IMR-90 (cell line): ENCODE measurements around the gene PTPRN2. TPM values are rescaled to one million over a fixed set of nuclear protein-coding genes. Genes with fewer than 3 reads are reported as not detected.

Experiments
- ATAC-seq: fragments of 200-7000 bp; cut with Tn5 transposase; 2 replicates; pipeline ENCODE4 v1.9.1; 2020; ENCODE audit warnings: low read depth, mild to moderate bottlenecking, moderate library complexity
- BruUV-seq: library from RNA; stranded (reverse); fragments of 400-500 nt; replicated peaks from 2 replicates; lab custom pipeline; 2021; lab: Mats Ljungman, UMichigan
- CTCF ChIA-PET: fragments of 300-600 bp; formaldehyde crosslinking; extraction: SDS; loops from one replicate; lab custom pipeline; 2021; ENCODE audit warnings: antibody characterized with exemption; lab: Yijun Ruan, JAX
- POLR2A ChIA-PET: fragments of 300-600 bp; sonication (Branson Sonifier 250); formaldehyde crosslinking; loops from one replicate; lab custom pipeline; 2022; ENCODE audit warnings: antibody characterized with exemption; ENCODE audit not compliant: unreplicated experiment; lab: Charles Lee
- DNase-seq: peaks from one replicate; pipeline ENCODE4 v3.0.0; 2013
- H2AFZ ChIP-seq: replicated peaks from 2 replicates; pipeline ENCODE3; 2013; ENCODE audit warnings: low read length, mild to moderate bottlenecking; ENCODE audit not compliant: poor library complexity
- H2AK5ac ChIP-seq: 2 replicates; pipeline ENCODE4 v1.6.1; 2013; ENCODE audit warnings: low read depth, low read length, inconsistent platforms
- H2AK9ac ChIP-seq: replicated peaks from 2 replicates; pipeline ENCODE3; 2013; ENCODE audit warnings: mild to moderate bottlenecking, low read depth, low read length, moderate library complexity; ENCODE audit not compliant: poor library complexity
- H2BK120ac ChIP-seq: 2 replicates; pipeline ENCODE4 v1.6.1; 2013; ENCODE audit warnings: low read depth, low read length, inconsistent platforms
- H2BK15ac ChIP-seq: 3 replicates; pipeline ENCODE4 v1.6.1; 2013; ENCODE audit warnings: low read depth, low read length, inconsistent platforms
- H2BK20ac ChIP-seq: 2 replicates; pipeline ENCODE4 v1.6.1; 2013; ENCODE audit warnings: low read depth, mild to moderate bottlenecking, inconsistent platforms, low read length, moderate library complexity
- H2BK5ac ChIP-seq: 2 replicates; pipeline ENCODE4 v1.6.1; 2013; ENCODE audit warnings: mild to moderate bottlenecking, low read depth, low read length, inconsistent platforms; ENCODE audit not compliant: poor library complexity, severe bottlenecking
- H3K14ac ChIP-seq: replicated peaks from 2 replicates; pipeline ENCODE4 v1.6.1; 2013; ENCODE audit warnings: low read depth, low read length, inconsistent platforms
- H3K18ac ChIP-seq: 2 replicates; pipeline ENCODE4 v1.6.1; 2013; ENCODE audit warnings: low read depth, low read length, control low read depth
- H3K23ac ChIP-seq: 2 replicates; pipeline ENCODE4 v1.6.1; 2013; ENCODE audit warnings: low read depth, low read length, inconsistent platforms
- H3K27ac ChIP-seq: 2 replicates; pipeline ENCODE4 v1.5.1; 2013; ENCODE audit warnings: mild to moderate bottlenecking, control low read depth, low read length; ENCODE audit not compliant: insufficient read depth
- H3K27me3 ChIP-seq: 2 replicates; pipeline ENCODE4 v1.6.1; 2013; ENCODE audit warnings: low read length; ENCODE audit not compliant: control insufficient read depth, insufficient read depth
- H3K36me3 ChIP-seq: 2 replicates; pipeline ENCODE4 v1.6.1; 2013; ENCODE audit warnings: low read length, mixed read lengths; ENCODE audit not compliant: control insufficient read depth, insufficient read depth
- H3K4ac ChIP-seq: 2 replicates; pipeline ENCODE4 v1.6.1; 2013; ENCODE audit warnings: low read depth, low read length, inconsistent platforms
- H3K4me1 ChIP-seq: 2 replicates; pipeline ENCODE4 v1.6.1; 2013; ENCODE audit warnings: low read length, mixed read lengths; ENCODE audit not compliant: control insufficient read depth, insufficient read depth
- H3K4me2 ChIP-seq: 2 replicates; pipeline ENCODE4 v1.6.1; 2013; ENCODE audit warnings: low read depth, mild to moderate bottlenecking, control low read depth, low read length, moderate library complexity
- H3K4me3 ChIP-seq: 2 replicates; pipeline ENCODE4 v1.5.1; 2013; ENCODE audit warnings: low read depth, mild to moderate bottlenecking, control low read depth, low read length, moderate library complexity; ENCODE audit not compliant: insufficient read depth
- H3K56ac ChIP-seq: 2 replicates; pipeline ENCODE4 v1.6.1; 2013; ENCODE audit warnings: low read length, inconsistent platforms; ENCODE audit not compliant: insufficient read depth; ENCODE audit errors: extremely low read depth
- H3K79me1 ChIP-seq, 2 experiments: 2 replicates each; pipeline ENCODE4 v1.6.1; 2013; ENCODE audit warnings: low read length in 2 of 2, inconsistent platforms in 1 of 2, low read depth in 1 of 2
- H3K9ac ChIP-seq: 2 replicates; pipeline ENCODE4 v1.6.1; 2013; ENCODE audit warnings: low read depth, low read length, control low read depth
- H3K9me1 ChIP-seq: 2 replicates; pipeline ENCODE4 v1.6.1; 2013; ENCODE audit warnings: low read length, inconsistent platforms; ENCODE audit not compliant: insufficient read depth
- H3K9me3 ChIP-seq: 2 replicates; pipeline ENCODE4 v1.6.1; 2013; ENCODE audit warnings: low read length; ENCODE audit not compliant: control insufficient read depth, insufficient read depth
- H4K20me1 ChIP-seq: 2 replicates; pipeline ENCODE4 v1.6.1; 2013; ENCODE audit warnings: low read length, inconsistent platforms; ENCODE audit not compliant: insufficient read depth
- H4K5ac ChIP-seq: 2 replicates; pipeline ENCODE4 v1.6.1; 2013; ENCODE audit warnings: mild to moderate bottlenecking, low read depth, low read length, control low read depth
- H4K8ac ChIP-seq, 2 experiments: 2 replicates each; pipeline ENCODE4 v1.6.1; 2013; ENCODE audit warnings: low read depth in 2 of 2, low read length in 2 of 2, control low read depth in 1 of 2, inconsistent platforms in 1 of 2
- H4K91ac ChIP-seq: 2 replicates; pipeline ENCODE4 v1.6.1; 2013; ENCODE audit warnings: low read depth, low read length, inconsistent platforms; ENCODE audit not compliant: insufficient read depth
- BHLHE40 ChIP-seq: fragments of 150-350 bp; IDR thresholded peaks from 2 replicates; pipeline ENCODE4 v1.6.1; 2016; ENCODE audit warnings: mild to moderate bottlenecking, low read depth, low read length
- CEBPB ChIP-seq: IDR thresholded peaks from 2 replicates; pipeline ENCODE4 v1.6.1; 2012; ENCODE audit warnings: low read depth, low read length, improper control_type of control experiment
- CHD1 ChIP-seq: IDR thresholded peaks from 2 replicates; pipeline ENCODE4 v1.6.1; 2012; ENCODE audit warnings: low read depth, low read length, improper control_type of control experiment
- FOS ChIP-seq: fragments of 150-350 bp; IDR thresholded peaks from 2 replicates; pipeline ENCODE4 v1.6.1; 2016; ENCODE audit warnings: low read depth, low read length
- MAFK ChIP-seq: IDR thresholded peaks from 2 replicates; pipeline ENCODE4 v1.6.1; 2012; ENCODE audit warnings: low read depth, low read length, improper control_type of control experiment
- MAZ ChIP-seq: IDR thresholded peaks from 2 replicates; pipeline ENCODE4 v1.6.1; 2012; ENCODE audit warnings: low read depth, mild to moderate bottlenecking, low read length, improper control_type of control experiment, moderate library complexity, borderline replicate concordance
- MXI1 ChIP-seq: IDR thresholded peaks from 2 replicates; pipeline ENCODE4 v1.6.1; 2012; ENCODE audit warnings: low read depth, mild to moderate bottlenecking, low read length, moderate library complexity, borderline replicate concordance
- NFE2L2 ChIP-seq: fragments of 150-350 bp; IDR thresholded peaks from 2 replicates; pipeline ENCODE4 v1.6.1; 2016; ENCODE audit warnings: low read depth, mild to moderate bottlenecking, low read length
- POLR2A ChIP-seq: IDR thresholded peaks from 2 replicates; pipeline ENCODE4 v1.6.1; 2012; ENCODE audit warnings: mild to moderate bottlenecking, low read depth, low read length
- RCOR1 ChIP-seq: IDR thresholded peaks from 2 replicates; pipeline ENCODE4 v1.6.1; 2012; ENCODE audit warnings: mild to moderate bottlenecking, low read length, improper control_type of control experiment; ENCODE audit not compliant: insufficient replicate concordance
- RFX5 ChIP-seq: IDR thresholded peaks from 2 replicates; pipeline ENCODE4 v1.8.0; 2012; ENCODE audit warnings: low read depth, mild to moderate bottlenecking, low read length, moderate library complexity
- SMC3 ChIP-seq: fragments of 150-350 bp; IDR thresholded peaks from 2 replicates; pipeline ENCODE4 v1.6.1; 2016; ENCODE audit warnings: low read depth, mild to moderate bottlenecking, antibody characterized with exemption, low read length, moderate library complexity
- WGBS, 2 experiments: methylation state at CpG; one replicate each; pipeline versions ENCODE4 v1.1.5 to v1.1.7; 2013; ENCODE audit warnings: missing lambda C conversion rate in 2 of 2; ENCODE audit not compliant: insufficient read length in 1 of 2; ENCODE audit errors: extremely low coverage in 2 of 2; 5-methylcytosine and 5-hydroxymethylcytosine counted together
- dilution Hi-C: fragments of 300-500 bp; cut with HindIII; formaldehyde crosslinking; loops from one replicate; pipeline ENCODE4 v1.14.3; 2018; ENCODE audit warnings: low sequenced_read_pairs; ENCODE audit not compliant: unreplicated experiment
- in situ Hi-C: fragments of 300-500 bp; cut with MboI; formaldehyde crosslinking; loops from 3 replicates; pipeline ENCODE4 v1.14.3; 2019; ENCODE audit warnings: low sequenced_read_pairs, inconsistent platforms, mixed read lengths
- intact Hi-C: fragments of 100-400 bp; cut with micrococcal nuclease; formaldehyde crosslinking; loops from 2 replicates; pipeline ENCODE4 v1.10.0; 2022
- polyA plus RNA-seq, 3 experiments: library from polyadenylated mRNA; depleted of rRNA; stranded (reverse); fragments of >200 nt; gene quantifications; 2 replicates each; pipeline ENCODE4 v1.2.3, GENCODE V29; 2012; ENCODE audit warnings: low replicate concordance in 1 of 3
- total RNA-seq: library from RNA; depleted of rRNA; stranded (reverse); fragments of >200 nt; gene quantifications from 2 replicates; pipeline ENCODE4 v1.2.3, GENCODE V29; 2012
- TF ChIP-seq, protein P1 (sequence below): conservative IDR thresholded peaks from 2 replicates; pipeline ENCODE4 v1.5.1; 2012; ENCODE audit warnings: mild to moderate bottlenecking, low read depth, low read length, improper control_type of control experiment
- TF ChIP-seq, protein P2 (sequence below): fragments of 150-350 bp; IDR thresholded peaks from 2 replicates; pipeline ENCODE4 v1.6.1; 2017; ENCODE audit warnings: mild to moderate bottlenecking, antibody characterized with exemption, low read length, low read depth
- TF ChIP-seq, protein P3 (sequence below): fragments of 150-350 bp; IDR thresholded peaks from 2 replicates; pipeline ENCODE4 v1.6.1; 2016; ENCODE audit warnings: low read depth, mild to moderate bottlenecking, low read length, moderate library complexity, borderline replicate concordance

PTPRN2 gene
- total and polyA plus RNA-seq, 2 of the 4 experiments (the other 2 are of a cell fraction), result 0.03 TPM; not detected in 1

DNA sequence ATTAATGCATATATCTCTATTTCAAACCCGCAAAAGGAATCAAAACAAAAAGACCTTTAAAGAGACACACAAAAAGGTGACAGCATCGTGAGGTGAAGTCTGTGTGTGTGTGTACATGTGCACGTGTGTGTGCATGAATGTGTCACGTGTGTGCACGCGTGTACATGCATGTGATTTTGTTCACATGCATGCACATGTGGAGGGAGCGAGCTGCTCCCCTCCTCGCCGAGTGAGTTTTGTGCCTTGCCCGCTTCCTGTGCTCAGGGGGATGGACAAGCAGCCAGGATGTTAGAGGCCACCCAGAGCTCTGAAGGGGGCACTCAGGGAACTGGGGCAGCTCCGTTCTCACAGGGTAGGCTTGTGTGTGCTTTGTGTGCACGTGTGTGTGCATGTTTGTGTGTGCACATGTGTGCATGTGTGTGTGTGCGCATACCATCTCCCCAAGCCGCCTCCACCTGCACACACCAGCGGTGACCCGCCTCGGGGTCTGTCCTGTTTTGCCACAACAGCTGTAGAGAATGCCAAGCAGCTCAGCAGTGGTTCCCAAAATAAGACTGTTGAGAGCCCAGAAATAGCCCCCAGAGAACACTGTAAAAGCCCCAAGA, 191.2 kb downstream of the PTPRN2 start:
- ATAC-seq (no peak), DNase-seq (no peak)
- Histone ChIP-seq H2BK120ac (no peak overlapping the region), H4K8ac (no peak overlapping the region), H3K18ac (no peak overlapping the region), H3K4ac (no peak overlapping the region), H2AFZ (no peak overlapping the region), H2AK9ac (no peak overlapping the region), H3K4me2 (no peak overlapping the region), H3K79me1 (no peaks in the 10 kb centered on the region), H2BK20ac (no peak overlapping the region), H3K4me1 (no peaks in the 10 kb centered on the region), H4K91ac (no peak overlapping the region), H3K23ac (no peak overlapping the region), H3K36me3 (no peaks in the 10 kb centered on the region), H3K27me3 (no peaks in the 10 kb centered on the region), H2BK15ac (no peak overlapping the region), H3K4me3 (no peak overlapping the region), H3K9me1 (no peaks in the 10 kb centered on the region), H3K9ac (no peak overlapping the region), H3K14ac (no peak overlapping the region), H4K5ac (no peak overlapping the region), H3K27ac (no peak overlapping the region), H2AK5ac (no peak overlapping the region), H4K20me1 (no peaks in the 10 kb centered on the region), H2BK5ac (no peak overlapping the region), H3K9me3 (peaks cover 42% of the 10 kb centered on the region; the same call in 1 of the 2 replicates), H3K56ac (no peak overlapping the region)
- dilution Hi-C loops, result no loop called here
- intact Hi-C loops, result no loop called here
- BruUV-seq, result no TSS peak
- TF ChIP-seq, protein P1, sequence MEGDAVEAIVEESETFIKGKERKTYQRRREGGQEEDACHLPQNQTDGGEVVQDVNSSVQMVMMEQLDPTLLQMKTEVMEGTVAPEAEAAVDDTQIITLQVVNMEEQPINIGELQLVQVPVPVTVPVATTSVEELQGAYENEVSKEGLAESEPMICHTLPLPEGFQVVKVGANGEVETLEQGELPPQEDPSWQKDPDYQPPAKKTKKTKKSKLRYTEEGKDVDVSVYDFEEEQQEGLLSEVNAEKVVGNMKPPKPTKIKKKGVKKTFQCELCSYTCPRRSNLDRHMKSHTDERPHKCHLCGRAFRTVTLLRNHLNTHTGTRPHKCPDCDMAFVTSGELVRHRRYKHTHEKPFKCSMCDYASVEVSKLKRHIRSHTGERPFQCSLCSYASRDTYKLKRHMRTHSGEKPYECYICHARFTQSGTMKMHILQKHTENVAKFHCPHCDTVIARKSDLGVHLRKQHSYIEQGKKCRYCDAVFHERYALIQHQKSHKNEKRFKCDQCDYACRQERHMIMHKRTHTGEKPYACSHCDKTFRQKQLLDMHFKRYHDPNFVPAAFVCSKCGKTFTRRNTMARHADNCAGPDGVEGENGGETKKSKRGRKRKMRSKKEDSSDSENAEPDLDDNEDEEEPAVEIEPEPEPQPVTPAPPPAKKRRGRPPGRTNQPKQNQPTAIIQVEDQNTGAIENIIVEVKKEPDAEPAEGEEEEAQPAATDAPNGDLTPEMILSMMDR, result no peak
- TF ChIP-seq, protein P2, sequence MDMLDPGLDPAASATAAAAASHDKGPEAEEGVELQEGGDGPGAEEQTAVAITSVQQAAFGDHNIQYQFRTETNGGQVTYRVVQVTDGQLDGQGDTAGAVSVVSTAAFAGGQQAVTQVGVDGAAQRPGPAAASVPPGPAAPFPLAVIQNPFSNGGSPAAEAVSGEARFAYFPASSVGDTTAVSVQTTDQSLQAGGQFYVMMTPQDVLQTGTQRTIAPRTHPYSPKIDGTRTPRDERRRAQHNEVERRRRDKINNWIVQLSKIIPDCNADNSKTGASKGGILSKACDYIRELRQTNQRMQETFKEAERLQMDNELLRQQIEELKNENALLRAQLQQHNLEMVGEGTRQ, result no peak
- TF ChIP-seq RCOR1 (no peak), BHLHE40 (no peak), SMC3 (no peak), MXI1 (no peak), CEBPB (no peak), MAFK (no peak), POLR2A (no peak), NFE2L2 (no peak), MAZ (no peak), FOS (no peak), RFX5 (no peak), CHD1 (no peak)
- TF ChIP-seq, protein P3, sequence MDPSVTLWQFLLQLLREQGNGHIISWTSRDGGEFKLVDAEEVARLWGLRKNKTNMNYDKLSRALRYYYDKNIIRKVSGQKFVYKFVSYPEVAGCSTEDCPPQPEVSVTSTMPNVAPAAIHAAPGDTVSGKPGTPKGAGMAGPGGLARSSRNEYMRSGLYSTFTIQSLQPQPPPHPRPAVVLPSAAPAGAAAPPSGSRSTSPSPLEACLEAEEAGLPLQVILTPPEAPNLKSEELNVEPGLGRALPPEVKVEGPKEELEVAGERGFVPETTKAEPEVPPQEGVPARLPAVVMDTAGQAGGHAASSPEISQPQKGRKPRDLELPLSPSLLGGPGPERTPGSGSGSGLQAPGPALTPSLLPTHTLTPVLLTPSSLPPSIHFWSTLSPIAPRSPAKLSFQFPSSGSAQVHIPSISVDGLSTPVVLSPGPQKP, result no peak
- ChIA-PET POLR2A (no interaction called here), CTCF (no interaction called here)
- 56% methylated on average over 8 of the region's 17 CpGs; no CpG with 5 or more reads in 1 of the 2 experiments for WGBS, 2 experiments
- in situ Hi-C loops, result no loop called here
